Caco-2 (cell line): ENCODE data around the gene FAM90A1. TPM values are rescaled to one million over a fixed set of nuclear protein-coding genes. Genes with fewer than 3 reads are reported as not detected.
"Not testable (repeated sequence)": the region's sequence is repeated elsewhere in the genome, so short reads cannot be mapped to it uniquely, and the experiment has no call there.

Experiments used
- BruUV-seq: library from RNA; stranded (reverse); fragments of 400-500 nt; replicated peaks from 2 replicates; lab custom pipeline; 2021; lab: Mats Ljungman, UMichigan
- CTCF ChIA-PET: fragments of 300-600 bp; sonication (Branson Sonifier 250); formaldehyde crosslinking; loops from one replicate; lab custom pipeline; 2022; ENCODE audit warnings: antibody characterized with exemption; lab: Charles Lee
- POLR2A ChIA-PET: fragments of 300-600 bp; sonication (Branson Sonifier 250); formaldehyde crosslinking; loops from one replicate; lab custom pipeline; 2022; ENCODE audit warnings: antibody characterized with exemption; lab: Charles Lee
- DNase-seq, 2 experiments: peaks; one replicate each; pipeline versions ENCODE4 v3.0.0 to v3.0.0-alpha.2; 2020 to 2022
- H3K27me3 ChIP-seq: replicated peaks from 2 replicates; pipeline ENCODE4 v1.6.0; 2011; ENCODE audit warnings: low read length; ENCODE audit not compliant: control insufficient read depth, insufficient read depth
- H3K36me3 ChIP-seq: 2 replicates; pipeline ENCODE4 v1.5.1; 2011; ENCODE audit warnings: low read length; ENCODE audit not compliant: control insufficient read depth, insufficient read depth
- H3K4me1 ChIP-seq: fragments of 250-450 bp; sonication (Bioruptor Pico); 2 replicates; pipeline ENCODE4 v1.5.1; 2020; ENCODE audit warnings: mild to moderate bottlenecking
- H3K4me3 ChIP-seq: 2 replicates; pipeline ENCODE4 v1.5.1; 2011; ENCODE audit warnings: low read depth, mild to moderate bottlenecking, control low read depth, low read length
- H3K9me3 ChIP-seq: fragments of 250-450 bp; sonication (Bioruptor Pico); 2 replicates; pipeline ENCODE4 v1.5.1; 2020; ENCODE audit warnings: mild to moderate bottlenecking, moderate library complexity
- H3K27ac Mint-ChIP-seq: one replicate; pipeline ENCODE4 v1.8.0; 2022; ENCODE audit warnings: mixed read lengths; ENCODE audit not compliant: unreplicated experiment
- H3K27me3 Mint-ChIP-seq: one replicate; pipeline ENCODE4 v1.8.0; 2022; ENCODE audit warnings: mixed read lengths; ENCODE audit not compliant: insufficient read depth, unreplicated experiment
- H3K36me3 Mint-ChIP-seq: one replicate; pipeline ENCODE4 v1.8.0; 2022; ENCODE audit warnings: mild to moderate bottlenecking, mixed read lengths; ENCODE audit not compliant: insufficient read depth, unreplicated experiment
- H3K4me1 Mint-ChIP-seq: one replicate; pipeline ENCODE4 v1.8.0; 2022; ENCODE audit warnings: low read depth, mixed read lengths; ENCODE audit not compliant: unreplicated experiment
- H3K4me3 Mint-ChIP-seq: one replicate; pipeline ENCODE4 v1.8.0; 2022; ENCODE audit warnings: mild to moderate bottlenecking, moderate library complexity, mixed read lengths; ENCODE audit not compliant: unreplicated experiment
- H3K9me3 Mint-ChIP-seq: one replicate; pipeline ENCODE4 v1.8.0; 2022; ENCODE audit warnings: mixed read lengths; ENCODE audit not compliant: unreplicated experiment
- intact Hi-C: fragments of 100-400 bp; cut with micrococcal nuclease; formaldehyde crosslinking; loops from one replicate; pipeline ENCODE4 v1.10.0; 2022; ENCODE audit not compliant: unreplicated experiment
- total RNA-seq: library from RNA; stranded (reverse); gene quantifications from 2 replicates; pipeline ENCODE4 v1.2.3, GENCODE V29; 2022
- TF ChIP-seq, protein P1 (sequence below), 2 experiments: fragments of 200-600 bp in 1 of 2; IDR thresholded peaks; 1 replicate in 1 of 2; 2 replicates in 1 of 2; pipeline versions ENCODE4 v1.5.1 to v1.8.0; 2011 to 2022; ENCODE audit warnings: antibody characterized with exemption in 1 of 2, control low read depth in 1 of 2, inconsistent platforms in 1 of 2, low read depth in 1 of 2, low read length in 1 of 2, mild to moderate bottlenecking in 1 of 2, moderate library complexity in 1 of 2; ENCODE audit not compliant: insufficient read depth in 1 of 2, severe bottlenecking in 1 of 2, unreplicated experiment in 1 of 2

The FAM90A1 gene
- total RNA-seq, 1 experiment from 2014 or later = 0.34 TPM

DNA sequence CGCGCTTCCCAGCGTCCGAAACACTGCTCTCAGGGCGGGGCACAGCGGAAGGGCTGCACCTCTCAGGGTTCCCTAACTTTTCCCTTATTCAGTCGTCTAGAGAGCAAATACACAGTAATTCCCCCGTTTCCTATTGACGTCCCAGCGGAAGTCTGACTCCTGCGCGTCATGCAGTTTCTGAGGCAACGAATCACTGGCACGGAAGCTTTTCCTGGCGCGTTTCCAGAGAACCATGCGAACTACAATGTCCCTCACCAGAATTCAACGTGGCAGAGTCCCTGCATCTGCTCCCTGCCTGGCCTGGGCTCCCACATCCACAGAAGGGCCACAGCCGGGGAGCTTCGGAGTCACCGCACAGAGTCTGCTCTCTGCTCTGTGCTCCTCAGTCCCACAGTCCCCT lies 6.0 kb downstream of the FAM90A1 start:
- H3K4me1 Mint-ChIP-seq, H3K4me3 Mint-ChIP-seq, H3K36me3 Mint-ChIP-seq, H3K27me3 ChIP-seq, H3K9me3 Mint-ChIP-seq, DNase-seq, BruUV-seq, POLR2A ChIA-PET, CTCF ChIA-PET, H3K4me1 ChIP-seq, H3K27ac Mint-ChIP-seq, intact Hi-C loops, H3K9me3 ChIP-seq, H3K4me3 ChIP-seq, H3K36me3 ChIP-seq: not testable (repeated sequence)
- H3K27me3 Mint-ChIP-seq = peaks cover 15% of the 10 kb centered on the region

DNA sequence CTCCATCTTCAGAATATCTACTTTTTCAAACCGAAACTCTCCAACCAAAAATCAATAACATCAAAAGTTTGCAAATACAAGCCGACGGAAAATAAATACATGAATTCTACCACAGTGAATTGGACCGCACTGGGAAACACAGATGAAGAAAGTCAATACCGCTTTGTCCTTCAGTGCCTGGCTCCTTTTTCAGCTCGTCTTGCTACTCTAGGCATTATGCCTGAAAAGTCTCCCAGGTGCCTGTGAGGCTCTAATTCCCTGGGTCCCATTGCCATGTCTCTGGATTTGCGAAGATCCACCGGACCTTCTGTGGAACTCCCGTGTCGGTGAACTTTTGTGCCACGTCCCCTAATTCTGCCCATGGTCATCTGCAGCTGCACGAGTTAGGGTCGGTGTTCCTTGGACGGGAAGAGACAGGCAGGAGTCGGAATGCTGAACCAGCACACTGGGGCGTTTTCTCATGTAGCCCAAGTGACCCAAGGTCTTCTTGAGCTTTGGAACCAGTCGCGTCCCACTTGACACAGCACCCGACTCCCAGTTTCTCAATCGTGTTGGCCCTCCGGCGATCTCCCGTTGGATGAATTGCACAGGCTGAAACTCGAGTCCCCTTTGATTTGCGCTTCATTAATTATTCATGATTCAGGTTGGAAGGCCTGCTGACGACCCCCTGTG lies 8.6 kb downstream of the FAM90A1 start:
- H3K4me3 Mint-ChIP-seq, H3K36me3 ChIP-seq, H3K4me1 ChIP-seq, POLR2A ChIA-PET, H3K4me3 ChIP-seq, intact Hi-C loops, BruUV-seq, H3K9me3 Mint-ChIP-seq, H3K27ac Mint-ChIP-seq, DNase-seq, H3K4me1 Mint-ChIP-seq, CTCF ChIA-PET, H3K9me3 ChIP-seq, H3K36me3 Mint-ChIP-seq, H3K27me3 ChIP-seq: not testable (repeated sequence)
- H3K27me3 Mint-ChIP-seq = peaks cover 17% of the 10 kb centered on the region

DNA sequence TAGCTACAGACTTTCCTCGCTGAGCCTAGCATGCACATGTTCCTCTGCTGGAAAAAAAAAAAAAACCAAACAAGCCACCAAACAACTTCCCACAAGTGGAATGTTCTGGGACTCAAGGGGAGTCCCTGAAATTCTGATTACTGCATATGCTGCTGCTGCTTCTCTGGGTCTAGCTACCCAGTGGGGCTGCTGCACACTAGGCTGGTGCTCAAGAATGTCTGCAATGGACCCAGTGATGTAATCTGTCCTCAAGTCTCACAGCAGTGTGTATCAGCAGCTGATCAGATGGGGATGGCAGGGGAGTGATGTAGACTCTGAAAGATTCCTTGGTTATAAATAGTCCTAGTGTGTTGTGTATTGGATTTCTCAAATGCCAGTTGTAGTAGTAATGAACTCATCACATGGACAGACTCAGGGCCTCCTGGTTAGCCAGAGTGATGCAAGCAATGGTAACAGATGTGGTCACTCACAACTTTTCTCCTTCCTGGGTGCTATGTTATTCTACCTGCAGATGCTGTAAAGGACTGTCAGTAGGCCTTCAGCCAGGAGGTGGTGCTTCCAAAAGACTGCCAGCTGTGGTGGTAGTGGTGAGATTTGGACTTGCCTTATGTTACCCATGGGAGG lies 29.6 kb downstream of the FAM90A1 start:
- intact Hi-C loops, H3K9me3 Mint-ChIP-seq, H3K4me3 Mint-ChIP-seq, H3K27me3 ChIP-seq, H3K36me3 Mint-ChIP-seq, DNase-seq, H3K36me3 ChIP-seq, H3K4me3 ChIP-seq, POLR2A ChIA-PET, BruUV-seq, H3K4me1 ChIP-seq, H3K9me3 ChIP-seq, H3K4me1 Mint-ChIP-seq, H3K27ac Mint-ChIP-seq: not testable (repeated sequence)
- peaks cover 13% of the 10 kb centered on the region for H3K27me3 Mint-ChIP-seq
- CTCF ChIA-PET = interaction anchor here (0.6 kb wide), 2 partner anchors 34 to 192 kb away, joined by 3 read pairs; no protein-coding TSS in a partner anchor

DNA sequence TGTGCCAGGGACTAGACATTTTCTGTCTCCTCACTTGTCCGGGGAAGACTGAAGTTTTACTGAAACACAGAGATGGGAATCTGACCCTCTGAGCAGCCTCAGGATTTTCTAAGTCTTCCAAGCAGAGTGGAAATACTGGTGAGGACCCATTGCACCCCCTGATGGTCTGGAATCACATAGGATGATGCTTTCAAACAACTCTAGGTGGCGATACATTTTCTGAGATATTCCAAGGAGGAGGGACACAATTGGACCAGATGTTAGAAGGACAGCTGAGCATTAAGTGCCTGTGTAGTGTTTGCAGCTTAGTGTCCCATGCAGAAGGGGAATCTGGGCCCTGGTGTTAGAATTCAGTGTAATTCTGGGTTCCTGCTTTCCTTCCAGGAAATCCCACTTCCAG lies 39.3 kb downstream of the FAM90A1 start:
- H3K27ac Mint-ChIP-seq, H3K36me3 ChIP-seq, H3K27me3 ChIP-seq, DNase-seq, H3K4me1 Mint-ChIP-seq, H3K4me3 ChIP-seq, H3K9me3 ChIP-seq, H3K4me1 ChIP-seq, POLR2A ChIA-PET, BruUV-seq, intact Hi-C loops, H3K9me3 Mint-ChIP-seq, H3K27me3 Mint-ChIP-seq, H3K36me3 Mint-ChIP-seq, CTCF ChIA-PET, H3K4me3 Mint-ChIP-seq: not testable (repeated sequence)
- TF ChIP-seq, protein P1, sequence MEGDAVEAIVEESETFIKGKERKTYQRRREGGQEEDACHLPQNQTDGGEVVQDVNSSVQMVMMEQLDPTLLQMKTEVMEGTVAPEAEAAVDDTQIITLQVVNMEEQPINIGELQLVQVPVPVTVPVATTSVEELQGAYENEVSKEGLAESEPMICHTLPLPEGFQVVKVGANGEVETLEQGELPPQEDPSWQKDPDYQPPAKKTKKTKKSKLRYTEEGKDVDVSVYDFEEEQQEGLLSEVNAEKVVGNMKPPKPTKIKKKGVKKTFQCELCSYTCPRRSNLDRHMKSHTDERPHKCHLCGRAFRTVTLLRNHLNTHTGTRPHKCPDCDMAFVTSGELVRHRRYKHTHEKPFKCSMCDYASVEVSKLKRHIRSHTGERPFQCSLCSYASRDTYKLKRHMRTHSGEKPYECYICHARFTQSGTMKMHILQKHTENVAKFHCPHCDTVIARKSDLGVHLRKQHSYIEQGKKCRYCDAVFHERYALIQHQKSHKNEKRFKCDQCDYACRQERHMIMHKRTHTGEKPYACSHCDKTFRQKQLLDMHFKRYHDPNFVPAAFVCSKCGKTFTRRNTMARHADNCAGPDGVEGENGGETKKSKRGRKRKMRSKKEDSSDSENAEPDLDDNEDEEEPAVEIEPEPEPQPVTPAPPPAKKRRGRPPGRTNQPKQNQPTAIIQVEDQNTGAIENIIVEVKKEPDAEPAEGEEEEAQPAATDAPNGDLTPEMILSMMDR (IDR thresholded peaks at IDR 0.05; ENCODE audit: insufficient read depth in 1 of 2, low read depth in 1 of 2, low read length in 1 of 2, severe bottlenecking in 1 of 2, unreplicated experiment in 1 of 2) = peak in 1 of 2 experiments; percentile 22

DNA sequence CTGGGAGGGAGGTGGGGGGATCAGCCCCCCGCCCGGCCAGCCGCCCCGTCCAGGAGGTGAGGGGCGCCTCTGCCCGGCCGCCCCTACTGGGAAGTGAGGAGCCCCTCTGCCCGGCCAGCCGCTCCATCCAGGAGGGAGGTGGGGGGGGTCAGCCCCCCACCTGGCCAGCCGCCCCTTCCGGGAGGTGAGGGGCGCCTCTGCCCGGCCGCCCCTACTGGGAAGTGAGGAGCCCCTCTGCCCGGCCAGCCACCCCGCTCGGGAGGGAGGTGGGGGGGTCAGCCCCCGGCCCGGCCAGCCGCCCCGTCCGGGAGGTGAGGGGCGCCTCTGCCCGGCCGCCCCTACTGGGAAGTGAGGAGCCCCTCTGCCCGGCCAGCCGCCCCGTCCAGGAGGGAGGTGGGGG lies 43.2 kb downstream of the FAM90A1 start:
- H3K36me3 ChIP-seq, intact Hi-C loops, BruUV-seq, H3K9me3 Mint-ChIP-seq, H3K27ac Mint-ChIP-seq, CTCF ChIA-PET, H3K4me3 Mint-ChIP-seq, POLR2A ChIA-PET, H3K27me3 ChIP-seq, H3K4me1 Mint-ChIP-seq, H3K4me1 ChIP-seq, H3K4me3 ChIP-seq, DNase-seq, H3K36me3 Mint-ChIP-seq, H3K27me3 Mint-ChIP-seq, H3K9me3 ChIP-seq: not testable (repeated sequence)

DNA sequence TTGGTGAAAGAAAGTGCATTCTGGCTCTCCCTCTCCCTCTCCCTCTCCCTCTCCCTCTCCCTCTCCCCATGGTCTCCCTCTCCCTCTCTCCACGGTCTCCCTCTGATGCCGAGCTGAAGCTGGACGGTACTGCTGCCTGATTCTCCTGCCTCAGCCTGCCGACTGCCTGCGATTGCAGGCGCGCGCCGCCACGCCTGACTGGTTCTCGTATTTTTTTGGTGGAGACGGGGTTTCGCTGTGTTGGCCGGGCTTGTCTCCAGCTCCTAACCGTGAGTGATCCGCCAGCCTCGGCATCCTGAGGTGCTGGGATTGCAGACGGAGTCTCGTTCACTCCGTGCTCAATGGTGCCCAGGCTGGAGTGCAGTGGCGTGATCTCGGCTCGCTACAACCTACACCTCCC lies 44.1 kb downstream of the FAM90A1 start:
- H3K4me3 ChIP-seq, BruUV-seq, CTCF ChIA-PET, H3K36me3 Mint-ChIP-seq, intact Hi-C loops, H3K4me1 Mint-ChIP-seq, H3K9me3 Mint-ChIP-seq, H3K27me3 ChIP-seq, H3K4me1 ChIP-seq, POLR2A ChIA-PET, H3K4me3 Mint-ChIP-seq, DNase-seq, H3K27me3 Mint-ChIP-seq, H3K9me3 ChIP-seq, H3K36me3 ChIP-seq, H3K27ac Mint-ChIP-seq: not testable (repeated sequence)
